Jurkat, Clone E6-1 (cell line): ENCODE data around the gene TMPRSS5.

ENCODE experiments used
- DNase-seq: peaks from one replicate; pipeline ENCODE4 v3.0.0-alpha.2; 2011; ENCODE audit warnings: low read depth, low spot score
- H3K4me3 ChIP-seq: 2 replicates; pipeline ENCODE4 v1.5.1; 2011; ENCODE audit warnings: mild to moderate bottlenecking, low read length, control low read depth, moderate library complexity

The TMPRSS5 gene

DNA sequence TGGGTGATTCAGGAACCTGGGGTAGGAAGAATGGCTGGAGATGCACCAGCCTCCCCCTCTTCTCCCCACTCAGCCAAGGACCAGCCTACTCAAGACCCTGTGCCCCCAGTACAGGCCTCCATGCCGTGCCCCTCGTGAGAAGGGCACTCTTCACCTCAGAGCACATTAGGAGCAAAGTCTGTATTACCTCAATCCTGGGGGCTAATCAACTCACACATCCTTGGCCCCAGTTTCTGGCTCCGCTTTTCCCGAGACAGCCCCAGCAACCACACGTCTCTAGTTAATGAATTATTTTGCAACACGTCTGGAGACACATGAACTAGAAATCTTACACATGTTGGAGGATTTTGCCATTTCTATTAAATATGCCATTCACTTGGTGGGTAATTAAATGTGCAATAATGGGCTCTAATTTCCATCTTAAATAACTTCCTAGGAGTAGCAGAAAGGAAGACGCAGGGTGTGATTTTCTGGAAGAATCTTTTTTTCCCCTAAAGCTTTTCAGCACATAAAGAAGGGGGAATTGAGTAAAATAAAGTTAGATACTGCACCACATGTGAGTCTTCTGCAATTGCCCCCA, 63.0 kb downstream of the TMPRSS5 start:
- no peak overlapping the region for H3K4me3 ChIP-seq
- no peak for DNase-seq

DNA sequence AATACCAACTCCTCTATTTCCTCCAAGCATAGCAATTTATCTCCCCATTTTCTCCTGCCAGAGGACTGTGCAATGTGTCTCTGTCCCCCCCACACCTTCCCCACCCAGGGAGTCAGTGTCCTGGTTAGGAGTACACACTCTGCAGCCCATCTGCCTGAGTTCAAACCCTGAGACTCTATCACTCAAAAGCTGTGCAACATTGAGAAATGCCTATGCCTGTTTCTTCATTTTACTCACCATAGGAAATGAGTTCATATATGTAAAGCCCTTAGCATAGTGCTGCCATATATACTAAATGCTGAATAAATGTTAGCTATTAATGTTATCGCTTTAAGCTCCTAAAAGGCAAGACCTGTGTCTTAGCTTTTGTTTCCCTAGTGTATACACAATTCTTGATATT, 64.0 kb downstream of the TMPRSS5 start:
- DNase-seq, result no peak
- no peak overlapping the region for H3K4me3 ChIP-seq

DNA sequence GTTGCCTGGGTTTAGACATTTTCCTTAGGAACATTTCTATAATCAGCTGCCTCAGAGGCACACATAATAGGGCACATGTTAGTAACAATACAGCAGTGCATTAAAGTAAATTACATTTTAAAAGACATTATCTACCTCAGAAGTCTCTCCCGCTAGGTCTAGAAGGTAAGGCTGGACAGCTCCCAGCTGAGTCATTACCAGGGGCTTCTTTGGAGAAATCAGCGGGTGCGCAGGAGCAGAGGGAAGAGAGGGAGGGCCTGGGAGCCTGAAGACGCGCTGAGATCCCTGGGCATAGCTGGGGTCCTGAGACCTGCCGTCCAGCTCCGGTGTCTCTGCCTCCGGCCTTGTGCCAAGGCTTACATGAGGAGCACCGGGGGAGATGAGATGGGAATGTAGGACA, 67.7 kb downstream of the TMPRSS5 start:
- no peak for DNase-seq
- no peak overlapping the region for H3K4me3 ChIP-seq

DNA sequence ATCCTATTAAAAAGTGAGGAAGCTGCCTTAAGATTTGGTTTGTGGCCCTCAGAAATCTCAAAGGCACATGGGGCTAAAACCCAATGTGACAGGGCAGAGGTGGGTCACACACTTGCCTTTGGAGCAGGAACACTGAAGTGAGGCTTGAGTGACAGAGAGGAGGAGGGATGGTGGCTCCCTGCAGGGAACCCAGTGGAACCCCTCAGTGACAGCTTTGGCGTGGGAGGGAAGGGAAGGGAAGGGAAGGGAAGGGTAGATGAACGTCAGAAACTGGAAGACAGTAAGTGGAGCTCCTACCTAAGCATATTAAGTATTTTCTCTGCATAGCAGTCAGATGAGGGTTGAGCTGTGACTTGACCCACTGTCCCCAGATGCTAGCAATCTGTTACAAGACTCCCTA, 68.5 kb downstream of the TMPRSS5 start:
- no peak for DNase-seq
- no peak overlapping the region for H3K4me3 ChIP-seq
